DMS153 treated with DMSO at 0.1 percent for 48 hours (cell line): ENCODE measurements around the gene ZNF3.
A peak's percentile ranks its signal among the peaks of the same experiment; 100 is the strongest.
"Not testable (repeated sequence)": the region's sequence is repeated elsewhere in the genome, so short reads cannot be mapped to it uniquely, and the experiment has no call there.

ENCODE experiments used
- DNase-seq: peaks from one replicate; lab custom pipeline; 2025; ENCODE audit not compliant: unreplicated experiment; lab: John Stamatoyannopoulos, UW

The ZNF3 gene

GRCh38 chr7:100081535-100082102 lies at the start of gene ZNF3:
TSS of gene ZNF3 (minus strand) at chr7:100081723. CDS start at chr7:100077357, 4,366 bp downstream.
- peak; percentile 96 for DNase-seq

- peak; percentile 52 for DNase-seq
These were observed 49.3 kb upstream of the ZNF3 start for GRCh38 chr7:100130608-100131453.

GRCh38 chr7:100130220-100130607 lies 48.7 kb upstream of the ZNF3 start:
- not testable (repeated sequence) for DNase-seq

- DNase-seq: no peak
These were observed 47.1 kb upstream of the ZNF3 start for GRCh38 chr7:100128637-100128963.

- no peak for DNase-seq
These were observed 46.5 kb upstream of the ZNF3 start for GRCh38 chr7:100127866-100128636.

- peak; percentile 80 for DNase-seq
These were observed 45.7 kb upstream of the ZNF3 start, which contains the start of gene MBLAC1 for GRCh38 chr7:100126931-100127865. TSS of gene MBLAC1 (plus strand) at chr7:100126967. CDS start at chr7:100127396, 429 bp downstream.

- peak; percentile 61 for DNase-seq
These were observed 44.9 kb upstream of the ZNF3 start for GRCh38 chr7:100126239-100126930.

DNA sequence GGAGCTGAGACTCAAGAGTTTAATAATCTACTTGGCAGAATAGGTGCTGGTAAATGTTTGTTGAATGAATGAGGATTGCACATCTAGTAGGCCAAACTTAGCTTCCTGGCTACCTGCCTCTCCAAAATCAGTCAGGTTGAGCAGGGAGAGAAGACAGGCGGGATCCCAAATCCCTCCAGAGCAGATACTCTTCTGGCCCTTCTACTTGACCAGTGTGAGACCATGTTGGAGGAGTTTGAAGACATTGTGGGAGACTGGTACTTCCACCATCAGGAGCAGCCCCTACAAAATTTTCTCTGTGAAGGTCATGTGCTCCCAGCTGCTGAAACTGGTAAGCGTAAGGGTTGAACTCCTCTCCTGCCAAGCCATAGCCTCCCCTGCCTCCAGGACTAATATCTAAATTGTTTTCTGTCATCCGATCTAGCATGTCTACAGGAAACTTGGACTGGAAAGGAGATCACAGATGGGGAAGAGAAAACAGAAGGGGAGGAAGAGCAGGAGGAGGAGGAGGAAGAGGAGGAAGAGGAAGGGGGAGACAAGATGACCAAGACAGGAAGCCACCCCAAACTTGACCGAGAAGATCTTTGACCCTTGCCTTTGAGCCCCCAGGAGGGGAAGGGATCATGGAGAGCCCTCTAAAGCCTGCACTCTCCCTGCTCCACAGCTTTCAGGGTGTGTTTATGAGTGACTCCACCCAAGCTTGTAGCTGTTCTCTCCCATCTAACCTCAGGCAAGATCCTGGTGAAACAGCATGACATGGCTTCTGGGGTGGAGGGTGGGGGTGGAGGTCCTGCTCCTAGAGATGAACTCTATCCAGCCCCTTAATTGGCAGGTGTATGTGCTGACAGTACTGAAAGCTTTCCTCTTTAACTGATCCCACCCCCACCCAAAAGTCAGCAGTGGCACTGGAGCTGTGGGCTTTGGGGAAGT lies 43.0 kb upstream of the ZNF3 start:
- DNase-seq: no peak

DNA sequence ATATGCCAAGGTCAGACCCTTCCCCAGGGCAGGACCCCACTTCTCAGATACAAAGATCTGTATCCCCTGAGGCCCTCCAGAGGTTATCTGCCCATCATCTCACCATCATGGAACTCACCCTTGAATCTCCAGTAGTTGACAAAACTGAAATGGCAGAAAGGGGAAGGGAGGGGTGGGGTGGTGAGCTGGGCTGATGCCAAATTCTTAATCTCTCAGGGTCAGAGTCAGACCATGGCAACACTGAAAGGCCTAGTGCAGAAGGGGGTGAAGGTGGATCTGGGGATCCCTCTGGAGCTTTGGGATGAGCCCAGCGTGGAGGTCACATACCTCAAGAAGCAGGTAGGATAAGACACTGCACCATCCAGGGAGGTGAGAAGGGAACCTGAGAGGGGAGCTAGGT lies 41.0 kb upstream of the ZNF3 start:
- no peak for DNase-seq

DNA sequence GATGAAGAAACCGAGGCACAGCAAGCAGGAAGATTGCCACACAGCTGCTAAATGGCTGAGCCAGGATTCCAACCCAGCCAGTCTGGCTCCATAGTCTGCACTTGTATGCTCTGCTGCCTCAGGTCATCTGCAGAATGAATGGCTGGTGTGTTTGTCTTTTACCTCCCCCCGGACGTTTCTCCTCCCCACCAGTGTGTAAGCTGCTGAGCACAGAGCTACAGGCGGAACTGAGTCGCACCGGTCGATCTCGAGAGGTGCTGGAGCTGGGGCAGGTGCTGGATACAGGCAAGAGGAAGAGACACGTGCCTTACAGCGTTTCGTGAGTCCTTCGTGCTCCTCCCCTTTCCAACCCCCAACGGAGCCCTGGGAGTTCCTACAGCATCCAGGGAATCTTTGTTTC lies 40.5 kb upstream of the ZNF3 start:
- DNase-seq: peak; percentile 91

- DNase-seq: no peak
These were observed 39.2 kb upstream of the ZNF3 start for GRCh38 chr7:100120733-100121036.

GRCh38 chr7:100119970-100120732 lies 38.6 kb upstream of the ZNF3 start:
- peak; percentile 31 for DNase-seq

DNA sequence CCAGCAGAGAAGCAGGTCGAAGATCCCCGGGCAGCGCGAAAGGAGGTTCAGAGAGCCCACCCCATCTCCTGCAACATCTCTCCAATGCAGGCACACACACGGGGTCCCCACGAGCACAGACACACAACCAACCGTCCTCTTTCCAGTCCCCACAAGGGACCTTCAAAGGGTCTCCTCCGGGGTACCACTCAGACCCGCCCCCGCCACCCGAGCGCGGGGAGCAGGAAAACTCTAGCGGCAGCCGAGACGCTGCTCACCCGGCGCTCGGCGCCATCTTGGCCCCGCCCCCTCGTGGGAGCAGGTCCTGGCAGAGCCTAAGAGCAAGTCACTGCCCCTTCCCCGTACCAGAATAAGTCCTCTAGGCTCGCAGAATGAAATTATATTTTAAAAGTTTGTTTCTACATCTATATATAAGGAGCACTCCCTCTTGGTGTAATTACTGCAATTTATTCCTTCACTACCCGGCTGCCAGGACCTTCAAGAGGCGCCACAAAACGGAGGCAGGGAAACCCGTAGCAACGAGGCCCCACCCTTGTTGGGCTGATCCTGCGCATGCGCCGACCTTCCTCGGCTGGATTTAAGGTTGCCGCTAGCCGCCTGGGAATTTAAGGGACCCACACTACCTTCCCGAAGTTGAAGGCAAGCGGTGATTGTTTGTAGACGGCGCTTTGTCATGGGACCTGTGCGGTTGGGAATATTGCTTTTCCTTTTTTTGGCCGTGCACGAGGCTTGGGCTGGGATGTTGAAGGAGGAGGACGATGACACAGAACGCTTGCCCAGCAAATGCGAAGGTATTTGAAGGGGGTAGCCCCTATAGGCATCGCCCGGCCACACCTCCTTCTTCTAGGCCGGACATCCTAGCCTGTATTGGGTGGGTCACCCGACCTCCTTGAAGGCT lies 37.8 kb upstream of the ZNF3 start, which contains the start of the genes CNPY4 and TAF6:
CNPY4 (plus strand) TSS at position 563 of the 898 bp plus-strand sequence; CDS start at position 674, 111 bp downstream.
TAF6 (minus strand) TSS at position 287 of the 898 bp plus-strand sequence. CDS start 5,149 bp downstream, outside the sequence.
- DNase-seq: peak; percentile 93

DNA sequence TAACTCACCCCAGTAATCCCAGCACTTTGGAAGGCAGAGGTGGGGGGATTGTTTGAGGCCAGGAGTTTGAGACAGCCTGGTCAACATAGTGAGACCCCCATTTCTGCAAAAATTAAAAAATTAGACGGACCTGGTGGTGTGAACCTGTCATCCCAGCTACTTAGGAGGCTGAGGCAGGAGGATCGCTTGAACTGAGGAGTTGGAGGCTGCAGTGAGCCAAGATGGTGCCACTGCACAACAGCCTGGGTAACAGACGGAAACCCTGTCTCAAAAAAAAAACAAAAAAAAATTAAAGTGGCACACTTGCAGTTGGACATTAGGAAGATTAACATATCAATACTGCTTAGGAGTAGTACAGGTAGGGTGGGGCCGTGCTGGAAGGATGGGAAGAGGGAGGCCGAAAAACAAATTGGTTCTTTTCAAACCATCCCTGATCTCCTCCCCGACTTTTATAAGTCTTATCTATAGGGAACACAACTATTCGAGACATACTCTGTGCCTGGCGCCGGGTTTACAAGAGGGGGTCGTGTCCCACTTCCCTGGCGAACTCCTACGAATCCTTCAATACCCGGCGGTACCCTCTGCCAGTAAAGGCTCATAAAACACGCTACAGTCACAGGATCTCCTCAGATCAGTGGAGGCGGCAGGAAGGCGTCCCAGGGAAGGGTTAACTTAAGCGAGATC lies 37.0 kb upstream of the ZNF3 start:
- no peak for DNase-seq

DNA sequence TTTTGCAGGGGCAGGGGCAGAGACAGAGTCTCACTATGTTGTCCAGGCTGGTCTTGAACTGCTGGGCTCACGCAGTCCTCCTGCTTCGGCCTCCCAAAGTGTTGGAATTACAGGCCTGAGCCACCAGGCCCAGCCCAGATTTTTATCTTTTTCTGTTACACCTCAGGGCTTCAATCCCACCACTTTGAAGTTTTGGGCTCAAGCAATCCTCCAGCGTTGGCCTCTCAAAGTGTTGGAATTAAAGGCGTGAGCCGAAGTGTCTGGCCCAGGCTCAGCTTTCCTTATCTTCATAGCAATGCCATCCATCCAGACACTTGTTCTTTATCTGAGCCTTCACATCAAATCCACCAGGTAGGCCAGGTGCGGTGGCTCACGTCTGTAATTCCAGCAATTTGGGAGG lies 33.5 kb upstream of the ZNF3 start:
- no peak for DNase-seq

- DNase-seq: no peak
These were observed 30.4 kb upstream of the ZNF3 start for GRCh38 chr7:100111914-100112313.

DNA sequence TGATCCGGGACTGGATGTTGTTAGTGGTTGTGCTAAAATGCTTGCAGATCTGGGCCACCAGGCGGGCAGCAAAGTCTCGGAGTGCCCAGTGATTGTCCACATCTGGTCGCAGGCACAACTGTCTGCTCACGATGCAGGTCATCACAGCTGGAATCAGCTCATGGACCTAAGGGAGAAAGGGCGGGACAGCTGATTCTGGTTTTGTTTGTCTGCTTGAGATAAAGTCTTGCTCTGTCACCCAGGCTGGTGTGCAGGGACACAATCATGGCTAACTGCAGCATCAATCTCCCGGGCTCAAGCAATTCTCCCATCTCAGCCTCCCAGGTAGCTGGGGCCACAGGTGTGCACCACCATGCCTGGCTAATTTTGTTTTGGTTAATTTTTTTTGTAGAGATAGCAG lies 29.6 kb upstream of the ZNF3 start:
- DNase-seq: no peak
